Posterior vena cava (tissue), 2 donors: ENCODE data around the gene KIF18A. TPM values are rescaled to one million over a fixed set of nuclear protein-coding genes. Genes with fewer than 3 reads are reported as not detected.
"Not testable (repeated sequence)": the region's sequence is repeated elsewhere in the genome, so short reads cannot be mapped to it uniquely, and the experiment has no call there.

Source experiments
- DNase-seq: peaks from one replicate; pipeline ENCODE4 v3.0.0-alpha.2; 2020; ENCODE audit warnings: low spot score
- intact Hi-C, 2 donors: fragments of 100-400 bp; cut with DNase I; formaldehyde crosslinking; loops; one replicate each; pipeline versions ENCODE4 v1.14.1 to v1.14.2; 2022 to 2023
- total RNA-seq, 2 donors: library from RNA; stranded (reverse); fragmentation: NEBNext Ultra II Directional; extraction: Animal tissue kit (Norgen Biotek cat#: 25700); gene quantifications; one replicate each; pipeline ENCODE4 v1.2.1, GENCODE V29; 2021
- donor health status: DM: yes; HTN: yes; CAD: no.
- donor health status: DM: yes; HTN: yes; CAD: no.

Gene KIF18A
- total RNA-seq, 2 donors from 2014 or later: 1.7 to 4.2 TPM

GRCh38 chr11:28110108-28110820 lies 2.3 kb upstream of the KIF18A start:
- intact Hi-C loops: no loop called here
- DNase-seq: peak; percentile 91

DNA sequence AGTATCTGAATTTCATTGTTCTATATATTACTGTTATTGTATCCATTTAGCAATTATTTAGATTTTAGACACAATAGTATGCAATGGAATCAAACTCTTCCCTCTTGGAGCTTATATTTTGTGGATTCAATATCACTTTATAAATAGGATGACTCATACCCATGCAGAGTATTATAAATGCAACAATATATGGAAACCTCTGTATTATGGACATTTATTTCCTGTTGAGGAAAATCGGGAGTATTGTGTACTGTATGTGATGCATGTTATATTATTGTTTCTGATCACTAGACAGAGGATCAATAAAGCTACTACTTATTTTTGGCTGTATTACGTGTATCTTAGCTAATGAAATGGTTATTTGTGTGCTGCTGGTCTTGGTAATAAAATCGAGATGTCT lies 1.0 kb upstream of the KIF18A start:
- intact Hi-C loops: loop anchor here (1.0 to 10.0 kb wide), 2 partner anchors 7 to 404 kb away; partner anchors contain the start of gene BDNF (in 1 of the 2)

GRCh38 chr11:28107191-28107749 lies 686 bp downstream of the KIF18A start:
- DNase-seq: no peak
- intact Hi-C loops: loop anchor here in 1 of 2 donors (10.0 kb wide), 1 partner anchor 402 kb away; the partner anchor contains the start of gene BDNF

More for the DNA sequence above, 1.0 kb upstream of the KIF18A start:
- no peak for DNase-seq

DNA sequence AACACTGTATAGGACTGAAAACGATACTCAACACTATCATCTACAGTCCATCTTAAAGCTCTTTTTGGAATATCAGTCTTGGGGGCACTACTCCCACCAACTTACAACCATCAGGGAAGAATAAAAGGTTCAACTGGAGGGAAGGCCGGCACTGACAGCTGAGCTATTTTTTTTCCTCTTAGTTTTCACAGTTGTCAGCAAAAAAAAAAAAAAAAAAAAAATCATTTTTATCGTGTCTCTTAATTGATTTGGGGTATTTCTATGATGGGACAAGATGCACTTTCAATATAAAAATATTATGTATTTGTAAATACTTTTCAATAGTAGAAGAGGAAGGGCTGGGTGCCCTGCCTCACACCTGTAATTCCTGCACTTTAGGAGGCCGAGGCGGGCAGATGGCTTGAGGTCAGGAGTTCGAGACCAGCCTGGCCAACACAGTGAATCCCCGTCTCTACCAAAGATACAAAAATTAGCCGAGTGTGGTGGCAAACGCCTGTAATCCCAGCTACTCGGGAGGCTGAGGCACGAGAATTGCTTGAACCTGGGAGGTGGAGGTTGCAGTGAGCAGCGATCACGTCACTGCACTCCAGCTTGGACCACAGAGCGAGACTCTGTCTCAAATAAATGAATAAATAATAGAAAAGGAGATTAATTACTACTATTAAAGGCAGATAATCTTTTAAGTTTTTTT lies 1.5 kb downstream of the KIF18A start:
- intact Hi-C loops: loop anchor here in 1 of 2 donors (10.0 kb wide), 1 partner anchor 402 kb away; the partner anchor contains the start of gene BDNF
- DNase-seq: no peak

DNA sequence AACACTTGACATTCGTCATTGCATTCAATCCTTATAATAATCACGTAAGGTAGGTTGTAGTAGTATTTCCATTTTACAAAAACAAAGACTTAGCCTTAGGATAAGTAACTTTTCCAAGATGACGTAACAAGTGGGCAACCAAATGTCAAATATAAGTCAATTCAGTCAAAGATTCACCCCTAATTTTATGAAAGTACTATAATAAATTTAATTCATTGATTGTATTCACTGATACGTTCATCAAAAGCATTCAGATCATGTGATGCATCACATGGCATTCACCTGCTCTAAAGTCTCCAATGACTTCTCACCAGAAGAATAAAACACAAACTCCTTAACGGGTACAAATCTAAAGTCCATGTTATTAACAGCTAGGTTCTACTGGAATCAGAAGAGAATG lies 2.1 kb downstream of the KIF18A start:
- intact Hi-C loops: loop anchor here in 1 of 2 donors (10.0 kb wide), 1 partner anchor 401 kb away; the partner anchor contains the start of gene BDNF
- DNase-seq: no peak

GRCh38 chr11:28104984-28105383 lies 3.0 kb downstream of the KIF18A start:
- DNase-seq: no peak
- intact Hi-C loops: loop anchor here in 1 of 2 donors (10.0 kb wide), 1 partner anchor 400 kb away; the partner anchor contains the start of gene BDNF

DNA sequence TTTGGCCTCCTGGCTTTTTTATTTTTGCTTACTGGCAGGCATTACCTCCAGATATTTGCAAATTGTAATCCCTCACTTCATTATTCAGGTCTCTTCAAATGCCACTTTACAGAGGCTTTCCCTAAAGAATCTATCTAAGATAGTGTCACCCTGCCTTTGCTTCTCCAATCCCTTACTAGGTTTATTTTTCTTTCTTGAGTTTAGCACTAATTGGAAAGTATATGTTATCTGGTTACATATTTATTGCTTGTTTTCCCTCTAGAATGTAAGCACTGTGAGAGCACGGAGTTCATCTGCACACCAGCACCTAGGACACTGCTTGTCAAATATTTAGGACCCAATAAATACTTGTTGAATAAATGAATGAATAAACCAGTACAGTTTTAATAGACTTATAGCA lies 3.5 kb downstream of the KIF18A start:
- intact Hi-C loops: loop anchor here in 1 of 2 donors (10.0 kb wide), 1 partner anchor 400 kb away; the partner anchor contains the start of gene BDNF

DNA sequence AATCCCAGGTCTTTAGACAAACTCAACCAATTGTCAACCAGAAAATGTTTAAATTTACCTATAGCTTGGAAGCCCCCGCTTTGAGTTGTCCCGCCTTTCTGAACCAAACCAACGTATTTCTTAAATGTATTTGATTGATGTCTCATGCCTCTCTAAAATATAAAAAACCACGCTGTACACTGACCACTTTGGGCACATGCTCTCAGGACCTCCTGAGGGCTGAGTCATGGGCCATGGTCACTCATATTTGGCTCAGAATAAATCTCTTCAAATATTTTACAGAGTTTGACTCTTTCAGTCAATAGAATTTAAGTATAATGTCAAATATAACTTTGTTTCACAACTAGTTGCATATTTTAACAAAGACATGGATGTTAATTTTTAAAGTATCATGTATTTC lies 5.7 kb downstream of the KIF18A start:
- intact Hi-C loops: loop anchor here in 1 of 2 donors (10.0 kb wide), 1 partner anchor 397 kb away; the partner anchor contains the start of gene BDNF
- DNase-seq: not testable (repeated sequence)

More for the DNA sequence above, 3.5 kb downstream of the KIF18A start:
- DNase-seq: no peak

GRCh38 chr11:28100665-28101064 lies 7.3 kb downstream of the KIF18A start:
- DNase-seq: no peak
- intact Hi-C loops: loop anchor here in 1 of 2 donors (10.0 kb wide), 1 partner anchor 396 kb away; the partner anchor contains the start of gene BDNF

GRCh38 chr11:28099715-28100114 lies 8.2 kb downstream of the KIF18A start:
- DNase-seq: no peak
- intact Hi-C loops: loop anchor here in 1 of 2 donors (10.0 kb wide), 1 partner anchor 395 kb away; the partner anchor contains the start of gene BDNF

DNA sequence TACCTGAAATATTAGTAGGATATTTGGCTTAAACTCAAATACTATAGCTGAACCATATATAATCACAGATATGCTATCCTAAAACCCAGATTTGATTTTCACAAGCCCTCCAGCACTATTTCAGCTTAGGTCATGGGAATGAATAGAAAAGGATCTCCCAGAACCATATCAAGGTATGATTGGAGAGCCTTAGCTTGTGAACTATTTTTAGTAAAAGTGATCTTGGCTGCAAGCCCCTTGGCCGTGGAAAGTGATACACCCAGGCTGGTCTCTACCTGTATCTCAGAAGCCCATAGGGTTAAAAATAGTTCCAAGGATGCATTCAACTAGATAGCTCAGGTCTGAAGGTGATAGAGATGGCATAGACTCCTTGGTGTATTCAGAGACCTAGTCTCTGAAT lies 9.7 kb downstream of the KIF18A start:
- no peak for DNase-seq
- intact Hi-C loops: no loop called here

GRCh38 chr11:28092786-28093185 lies 15.2 kb downstream of the KIF18A start:
- intact Hi-C loops: no loop called here
- no peak for DNase-seq

- DNase-seq: no peak
- intact Hi-C loops: no loop called here
These were observed 17.8 kb downstream of the KIF18A start for GRCh38 chr11:28090052-28090749.

DNA sequence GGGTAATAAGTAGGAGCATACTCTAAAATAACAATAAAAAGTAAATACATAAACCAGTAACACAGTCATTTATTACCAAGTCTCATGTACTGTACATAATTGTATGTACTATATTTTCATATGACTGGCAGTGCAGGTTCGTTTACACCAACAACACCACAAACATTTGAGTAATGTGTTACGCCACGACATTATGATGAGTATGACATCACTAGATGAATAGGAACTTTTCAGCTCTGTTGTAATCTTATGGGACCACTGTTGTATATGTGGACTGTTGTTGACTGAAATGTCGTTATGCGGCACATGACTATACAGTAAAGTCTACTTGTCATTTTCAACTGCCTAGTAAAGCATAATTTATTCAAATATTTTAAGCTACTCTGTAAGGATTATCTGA lies 18.6 kb downstream of the KIF18A start:
- intact Hi-C loops: no loop called here
- no peak for DNase-seq

DNA sequence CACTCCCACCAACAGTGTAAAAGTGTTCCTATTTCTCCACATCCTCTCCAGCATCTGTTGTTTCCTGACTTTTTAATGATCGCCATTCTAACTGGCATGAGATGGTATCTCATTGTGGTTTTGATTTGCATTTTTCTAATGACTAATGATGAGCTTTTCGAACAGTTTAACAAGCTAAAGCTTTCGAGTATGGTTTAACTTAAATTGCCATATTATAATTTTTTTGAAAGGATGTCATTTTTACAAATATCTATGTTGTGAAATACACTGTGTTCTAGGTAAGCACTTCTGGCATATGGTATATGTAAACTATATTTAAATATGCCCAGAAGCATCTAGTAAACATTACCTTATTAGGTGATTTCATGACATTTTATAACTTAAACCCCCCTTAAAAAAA lies 20.3 kb downstream of the KIF18A start:
- intact Hi-C loops, DNase-seq: not testable (repeated sequence)

GRCh38 chr11:28087192-28087591 lies 20.8 kb downstream of the KIF18A start:
- intact Hi-C loops, DNase-seq: not testable (repeated sequence)

DNA sequence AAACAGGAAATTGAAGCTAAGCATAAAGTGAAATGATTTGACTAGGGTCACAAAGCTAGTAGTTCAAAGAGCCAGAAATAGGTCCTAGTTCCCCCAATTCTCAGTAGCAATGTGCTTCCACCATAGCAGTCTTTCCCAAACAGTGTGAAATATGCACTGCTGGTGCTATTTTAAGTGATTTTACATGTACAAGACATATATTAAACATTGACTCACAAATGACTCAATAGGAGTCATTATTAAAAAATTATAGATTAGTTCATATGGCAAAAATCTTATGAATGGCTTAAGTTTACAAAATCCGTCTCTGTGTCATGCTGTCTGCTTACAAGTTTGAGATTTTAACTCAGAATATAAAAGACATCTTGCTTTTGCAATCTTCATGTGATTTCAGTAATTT lies 21.4 kb downstream of the KIF18A start:
- intact Hi-C loops: no loop called here
- DNase-seq: no peak

- intact Hi-C loops: no loop called here
- DNase-seq: no peak
These were observed 24.8 kb downstream of the KIF18A start for GRCh38 chr11:28083118-28083517.

DNA sequence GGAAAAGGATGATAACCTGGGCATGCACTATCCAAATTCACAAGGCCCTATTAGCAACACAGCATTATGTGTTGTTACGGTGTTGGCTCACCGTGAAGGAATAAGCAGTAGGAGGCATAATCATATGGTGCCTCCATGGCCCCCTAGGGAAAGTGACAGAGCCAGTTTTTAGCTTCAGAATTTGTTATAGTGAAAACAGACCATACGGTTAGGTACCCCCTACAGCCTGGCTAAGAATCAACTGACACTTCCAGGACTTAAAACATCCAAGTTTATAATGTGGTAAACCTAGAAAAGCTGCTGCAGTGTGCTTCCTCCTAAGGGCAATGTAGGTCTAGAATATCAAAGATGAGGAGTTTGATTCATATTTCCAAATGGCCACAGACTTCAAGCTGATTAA lies 30.4 kb downstream of the KIF18A start:
- DNase-seq: no peak
- intact Hi-C loops: no loop called here
